K562 (cell line): ENCODE measurements around the gene NEU1.

ENCODE experiments used
- POLR2AphosphoS5 ChIP-seq: IDR thresholded peaks from 2 replicates; pipeline ENCODE4 v1.6.1; 2011; ENCODE audit warnings: mild to moderate bottlenecking, low read depth, low read length, moderate library complexity; ENCODE audit not compliant: control insufficient read depth, insufficient read depth
- THRAP3 ChIP-seq: fragments of 450-650 bp; IDR thresholded peaks from 2 replicates; pipeline ENCODE4 v1.6.1; 2016; ENCODE audit warnings: mild to moderate bottlenecking, inconsistent platforms, borderline replicate concordance

DNA sequence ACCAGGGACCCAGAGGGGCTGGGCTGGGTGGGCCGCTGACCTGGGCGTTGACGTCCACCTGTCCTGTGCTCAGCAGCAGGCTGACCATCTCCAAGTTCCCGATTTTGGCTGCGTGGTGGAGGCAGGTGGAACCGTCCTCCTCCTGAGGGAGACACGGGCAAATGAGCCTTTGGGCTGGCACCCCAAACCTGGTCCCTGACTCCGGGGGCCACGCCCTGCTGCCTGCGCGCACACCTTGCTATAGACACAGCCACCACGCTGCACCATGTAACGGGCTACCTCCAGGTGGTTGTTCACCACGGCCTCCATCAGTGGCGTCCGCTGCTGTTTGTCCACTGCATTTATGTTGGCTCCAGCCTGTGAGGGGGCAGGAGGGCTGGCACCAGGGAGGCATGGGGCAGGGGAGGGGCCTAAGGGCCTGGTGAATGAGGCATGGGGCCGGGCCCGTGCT is 23.9 kb upstream of the NEU1 start:
- TF ChIP-seq POLR2AphosphoS5 (no peak), THRAP3 (no peak)
